ENCODE measurements around the gene LPP.

The LPP gene

GRCh38 chr3:188729422-188729821 lies 575.5 kb downstream of the LPP start:
- DNase-seq: no peak

GRCh38 chr3:188734395-188734794 lies 580.4 kb downstream of the LPP start:
- no peak for DNase-seq

GRCh38 chr3:188739511-188739910 lies 585.6 kb downstream of the LPP start:
- DNase-seq: no peak

GRCh38 chr3:188740010-188740409 lies 586.1 kb downstream of the LPP start:
- no peak for DNase-seq

GRCh38 chr3:188742755-188743550 lies 589.0 kb downstream of the LPP start:
- DNase-seq: no peak

- DNase-seq: no peak
These were observed 590.2 kb downstream of the LPP start for GRCh38 chr3:188744166-188744565.

GRCh38 chr3:188745031-188745430 lies 591.1 kb downstream of the LPP start:
- no peak for DNase-seq

GRCh38 chr3:188746291-188746783 lies 592.4 kb downstream of the LPP start:
- DNase-seq: no peak

- peak; percentile 71 for DNase-seq
These were observed 593.5 kb downstream of the LPP start for GRCh38 chr3:188747489-188747888.

GRCh38 chr3:188749010-188749617 lies 595.2 kb downstream of the LPP start:
- peak; percentile 9 for DNase-seq

GRCh38 chr3:188749830-188750229 lies 595.9 kb downstream of the LPP start:
- DNase-seq: no peak

- DNase-seq: no peak
These were observed 596.7 kb downstream of the LPP start for GRCh38 chr3:188750617-188751016.

- DNase-seq: no peak
These were observed 598.9 kb downstream of the LPP start for GRCh38 chr3:188752850-188753249.

- no peak for DNase-seq
These were observed 600.3 kb downstream of the LPP start for GRCh38 chr3:188754267-188754666.

GRCh38 chr3:188756241-188756640 lies 602.3 kb downstream of the LPP start:
- DNase-seq: no peak

GRCh38 chr3:188759336-188760005 lies 605.5 kb downstream of the LPP start:
- no peak for DNase-seq

GRCh38 chr3:188760408-188760807 lies 606.5 kb downstream of the LPP start:
- DNase-seq: peak; percentile 47

GRCh38 chr3:188761439-188761838 lies 607.5 kb downstream of the LPP start:
- DNase-seq: no peak

GRCh38 chr3:188761964-188762363 lies 608.0 kb downstream of the LPP start:
- no peak for DNase-seq

GRCh38 chr3:188764609-188765008 lies 610.7 kb downstream of the LPP start:
- DNase-seq: no peak

- DNase-seq: no peak
These were observed 615.9 kb downstream of the LPP start for GRCh38 chr3:188769831-188770230.

- peak; percentile 87 for DNase-seq
These were observed 618.9 kb downstream of the LPP start for GRCh38 chr3:188772886-188773285.

GRCh38 chr3:188775412-188775811 lies 621.5 kb downstream of the LPP start:
- no peak for DNase-seq

- DNase-seq: peak; percentile 70
These were observed 622.5 kb downstream of the LPP start for GRCh38 chr3:188776447-188776846.
